Activated T-cell treated with anti-CD3 and anti-CD28 coated beads for 24 hours (primary cell): ENCODE measurements around the gene OR4E1.
"Not testable (repeated sequence)": the region's sequence is repeated elsewhere in the genome, so short reads cannot be mapped to it uniquely, and the experiment has no call there.

ENCODE experiments used
- DNase-seq: peaks from one replicate; pipeline ENCODE4 v3.0.0-alpha.2; 2020; ENCODE audit warnings: low read depth

OR4E1 gene, protein sequence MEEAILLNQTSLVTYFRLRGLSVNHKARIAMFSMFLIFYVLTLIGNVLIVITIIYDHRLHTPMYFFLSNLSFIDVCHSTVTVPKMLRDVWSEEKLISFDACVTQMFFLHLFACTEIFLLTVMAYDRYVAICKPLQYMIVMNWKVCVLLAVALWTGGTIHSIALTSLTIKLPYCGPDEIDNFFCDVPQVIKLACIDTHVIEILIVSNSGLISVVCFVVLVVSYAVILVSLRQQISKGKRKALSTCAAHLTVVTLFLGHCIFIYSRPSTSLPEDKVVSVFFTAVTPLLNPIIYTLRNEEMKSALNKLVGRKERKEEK

DNA sequence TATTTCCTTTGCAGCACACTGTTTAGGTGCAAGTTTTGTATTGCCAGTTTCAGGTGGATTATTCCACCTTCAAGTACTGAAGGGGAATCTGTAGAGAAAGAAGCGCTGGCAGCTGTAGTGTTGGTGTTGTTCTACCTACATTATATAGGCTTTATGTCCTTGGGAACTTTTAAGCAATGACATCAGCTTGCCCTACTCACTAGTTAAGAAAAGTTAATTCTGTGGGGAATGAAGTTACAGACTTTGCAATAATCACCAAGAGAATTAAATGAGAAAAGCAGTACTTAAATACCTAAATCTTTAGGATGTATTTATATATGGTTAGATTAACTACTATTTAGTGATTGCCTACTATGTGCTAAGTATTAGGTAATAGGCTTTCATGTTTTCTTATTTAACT is at the start of gene OR4E1:
TSS of gene OR4E1 (minus strand) at position 101 of the 400 bp plus-strand sequence. CDS start 2,883 bp downstream, outside the sequence.
- DNase-seq = no peak

DNA sequence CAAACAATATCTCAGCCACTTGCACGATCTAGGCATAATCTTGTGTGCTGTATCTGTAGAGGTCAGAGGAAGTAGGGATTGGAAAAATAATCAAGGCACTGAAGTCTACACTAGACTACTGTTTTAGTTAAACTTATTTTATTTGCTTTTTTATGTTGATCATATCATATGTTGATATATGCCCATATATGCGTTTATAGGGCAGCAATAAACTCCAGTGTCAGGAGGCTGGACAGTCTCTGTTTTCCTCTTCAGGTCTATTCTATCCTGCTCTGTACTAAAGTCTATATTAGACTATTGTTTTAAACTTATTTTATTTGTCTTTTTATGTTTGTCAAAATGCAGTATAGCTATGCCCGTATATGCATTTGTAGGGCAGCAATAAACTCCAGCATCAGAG is 47.9 kb upstream of the OR4E1 start:
- DNase-seq = no peak

DNA sequence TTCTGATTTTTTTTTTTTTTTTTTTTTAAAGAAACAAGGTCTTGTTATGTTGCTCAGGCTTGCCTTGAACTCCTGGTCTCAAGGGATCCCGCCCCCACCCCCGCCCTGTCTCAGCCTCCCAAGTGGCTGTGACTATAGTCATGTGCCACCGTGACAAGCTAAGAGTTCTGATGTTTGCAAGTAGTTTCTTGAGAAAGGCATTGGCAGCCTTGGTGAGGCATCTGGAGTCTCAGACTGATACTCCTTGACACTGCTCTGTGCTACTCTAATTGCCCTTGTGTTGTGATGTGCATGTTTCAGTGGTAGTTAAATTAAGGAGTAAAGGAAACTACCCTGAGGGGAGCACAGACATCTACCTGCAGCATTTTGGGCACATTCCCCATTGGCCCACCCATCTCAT is 46.2 kb upstream of the OR4E1 start:
- DNase-seq = no peak

DNA sequence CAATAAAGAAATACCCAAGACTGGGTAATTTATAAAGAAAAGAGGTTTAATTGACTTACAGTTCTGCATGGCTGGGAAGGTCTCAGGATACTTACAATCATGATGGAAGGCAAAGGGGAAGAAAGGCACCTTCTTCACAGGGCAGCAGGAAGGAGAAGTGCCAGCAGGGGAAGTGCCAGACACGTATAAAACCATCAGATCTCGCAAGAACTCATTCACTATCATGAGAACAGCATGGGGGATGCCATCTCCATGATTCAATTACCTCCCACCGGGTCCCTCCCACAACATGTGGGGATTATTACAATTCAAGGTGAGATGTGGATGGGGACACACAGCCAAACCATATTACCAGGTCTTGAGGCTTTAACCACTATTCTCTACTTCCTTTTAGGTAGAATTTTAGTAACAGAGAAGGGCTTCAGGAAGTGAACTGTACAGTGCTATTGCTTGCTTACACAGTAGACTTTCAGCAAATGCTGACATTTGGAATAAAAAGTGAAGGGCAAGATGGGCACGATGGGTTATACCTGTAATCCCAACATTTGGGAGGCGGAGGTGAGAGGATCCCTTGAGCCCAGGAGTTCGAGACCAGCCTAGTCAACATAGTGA is 40.8 kb upstream of the OR4E1 start:
- no peak for DNase-seq

DNA sequence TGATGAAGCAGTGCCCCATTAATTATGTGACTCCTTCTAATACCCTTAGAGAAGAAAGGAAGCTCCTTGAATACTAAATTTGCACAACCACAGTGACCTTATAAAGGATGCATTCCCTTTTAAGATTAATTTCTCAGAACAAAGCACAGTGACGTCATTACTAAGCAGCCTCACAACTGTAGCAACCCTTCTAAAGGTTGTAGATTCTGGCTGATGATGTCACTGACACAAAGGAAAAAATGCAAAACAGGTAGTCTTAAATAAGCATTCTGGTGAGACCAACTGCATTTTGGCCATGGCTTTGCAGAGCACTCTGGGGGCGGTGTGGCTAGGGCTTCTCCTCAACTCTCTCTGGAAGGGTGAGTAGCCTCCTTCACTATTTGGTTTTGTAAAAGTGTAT is 38.4 kb upstream of the OR4E1 start:
- no peak for DNase-seq

DNA sequence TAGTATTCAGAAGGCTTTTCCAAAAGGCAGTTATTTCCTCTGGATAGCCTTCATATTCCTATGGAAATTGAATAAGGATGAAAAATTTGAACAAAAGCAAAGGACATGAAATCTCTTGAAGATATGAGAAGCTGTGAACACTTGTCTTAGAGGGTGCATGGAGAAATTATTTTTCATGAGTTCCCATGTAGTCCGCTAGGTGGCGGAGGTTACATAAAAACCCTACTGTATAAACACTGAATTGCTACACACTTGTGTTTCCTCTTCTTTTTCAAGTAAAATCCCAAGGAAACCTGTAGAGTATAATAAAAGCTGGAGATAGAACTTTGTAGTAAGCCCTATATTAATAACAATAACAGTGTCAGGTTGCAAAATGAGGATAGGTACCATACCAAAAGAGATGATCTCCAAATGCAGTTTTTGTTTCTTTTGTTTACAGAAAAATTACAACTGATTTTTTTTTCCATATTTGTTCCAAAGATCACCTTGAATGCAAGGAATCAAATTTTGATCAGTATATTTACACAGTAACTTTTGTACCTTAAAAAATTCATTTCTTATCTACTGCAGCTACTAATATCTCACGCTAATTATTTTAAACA is 37.8 kb upstream of the OR4E1 start:
- DNase-seq = peak; percentile 21

DNA sequence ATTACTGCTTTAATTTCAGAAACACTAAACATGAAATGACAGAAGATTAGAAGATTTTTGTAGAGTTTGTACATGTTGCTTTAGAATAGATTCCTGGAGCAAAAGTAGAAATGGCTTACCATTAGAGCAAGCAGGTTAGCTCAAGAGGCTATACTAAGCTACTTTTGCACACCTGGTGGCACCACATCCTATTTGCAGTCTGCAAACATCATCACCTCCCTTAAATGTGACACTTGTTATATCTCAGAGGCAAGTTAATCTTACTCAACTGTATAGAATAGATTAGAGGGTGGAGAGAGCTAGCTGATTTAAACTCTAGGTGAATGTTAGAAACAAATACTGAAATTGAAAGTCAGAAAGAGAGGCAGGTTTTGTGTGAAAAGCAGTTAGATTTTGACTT is 30.7 kb upstream of the OR4E1 start:
- DNase-seq = no peak

DNA sequence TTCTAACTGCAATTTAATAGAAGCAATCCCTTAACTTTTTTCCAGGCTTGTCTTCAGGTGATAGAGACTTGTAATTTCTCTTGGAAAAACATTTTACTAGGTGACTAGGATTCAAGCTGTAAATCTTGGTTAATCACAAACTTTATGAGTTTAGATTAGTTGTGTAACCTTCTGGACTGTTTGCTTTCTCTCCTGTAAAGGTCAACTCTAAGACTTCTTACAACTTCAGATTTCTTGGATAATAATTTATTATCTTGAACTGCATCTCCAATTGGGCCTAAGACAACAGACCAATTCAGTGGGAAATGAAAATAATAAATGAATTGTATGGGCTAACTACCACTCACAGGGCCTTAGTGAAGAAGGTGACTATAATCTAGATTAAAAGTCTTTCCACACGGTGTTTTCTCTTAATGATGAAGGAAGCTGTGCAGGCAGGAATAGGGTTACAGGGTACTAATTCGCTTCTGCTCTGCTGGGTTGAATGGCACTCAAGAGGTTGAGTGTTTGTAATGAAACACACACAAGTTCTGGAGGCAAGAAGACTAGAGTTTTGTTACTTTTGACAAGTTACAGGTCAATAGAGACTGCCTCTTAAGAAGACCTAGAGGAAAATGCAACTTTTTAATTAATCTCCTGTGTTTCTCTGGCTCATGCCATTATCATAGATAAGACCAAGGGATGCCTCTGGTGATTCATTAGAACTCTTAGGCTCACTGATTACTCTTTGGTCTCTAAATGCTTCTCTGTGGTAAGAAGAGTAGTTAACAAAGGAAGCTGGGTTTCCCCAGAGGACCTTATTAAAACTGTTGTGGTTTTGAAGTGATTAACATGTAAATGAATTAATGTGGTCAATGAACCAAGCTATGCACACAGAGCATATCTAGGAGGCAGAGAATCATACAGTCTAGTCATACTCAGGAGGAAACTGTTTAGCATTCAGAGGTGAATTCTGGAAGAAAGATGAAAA is 30.0 kb upstream of the OR4E1 start:
- DNase-seq = no peak

DNA sequence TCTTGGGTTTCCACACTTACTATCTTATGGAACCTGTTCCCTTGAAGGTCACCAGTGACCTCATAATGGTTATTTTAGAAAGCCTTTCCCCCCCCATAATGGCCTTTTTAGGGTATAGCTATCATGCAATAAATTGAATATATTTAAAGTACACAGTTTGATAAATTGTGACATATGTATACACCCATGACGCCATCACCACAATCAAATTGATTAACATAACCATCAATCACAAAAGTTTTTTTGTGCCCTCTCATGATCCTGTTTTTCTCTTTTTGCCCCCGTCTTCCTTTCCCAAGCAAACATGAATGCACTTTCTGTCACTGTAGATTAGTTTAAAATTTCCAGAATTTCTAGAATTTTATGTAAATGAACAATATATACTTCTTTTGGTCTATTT is 28.7 kb upstream of the OR4E1 start:
- no peak for DNase-seq

DNA sequence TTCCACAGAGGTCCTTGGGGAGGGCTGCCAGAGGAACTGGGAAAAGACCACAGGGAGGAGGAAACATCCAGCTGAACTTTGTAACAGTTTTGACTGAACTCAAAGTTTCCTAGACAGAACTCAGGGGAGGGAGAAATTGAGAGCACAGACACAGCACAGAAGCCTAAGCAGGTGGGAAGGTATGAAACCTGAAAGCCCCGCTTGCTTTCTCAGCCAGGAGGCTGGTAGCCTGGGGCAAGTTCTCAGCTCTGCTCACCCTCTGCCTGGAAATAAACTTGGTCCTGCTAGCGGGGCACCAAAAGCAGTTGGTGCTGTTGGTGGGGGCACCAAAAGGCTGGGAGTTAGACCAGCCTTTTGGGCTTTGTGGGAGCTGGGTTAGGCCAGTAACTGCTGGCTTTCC is 25.9 kb upstream of the OR4E1 start:
- DNase-seq = no peak

DNA sequence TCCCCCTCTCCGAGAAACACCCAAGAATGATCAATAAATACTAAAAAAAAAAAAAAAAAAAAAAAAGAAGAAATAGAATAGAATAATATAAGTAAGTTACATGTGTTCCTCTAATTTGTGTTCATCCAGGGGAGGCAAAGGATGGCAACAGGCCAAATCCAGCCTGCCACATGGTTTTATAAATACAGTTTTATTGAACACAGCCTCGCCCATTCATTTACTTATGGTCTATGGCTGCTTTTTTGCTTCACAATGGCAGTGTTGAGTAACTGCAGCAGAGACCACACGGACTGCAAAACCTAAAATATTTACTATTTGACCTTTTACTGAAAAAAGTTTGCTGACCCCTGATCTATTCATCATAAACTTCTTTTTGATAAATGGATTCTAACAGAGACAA is 24.9 kb upstream of the OR4E1 start:
- not testable (repeated sequence) for DNase-seq

DNA sequence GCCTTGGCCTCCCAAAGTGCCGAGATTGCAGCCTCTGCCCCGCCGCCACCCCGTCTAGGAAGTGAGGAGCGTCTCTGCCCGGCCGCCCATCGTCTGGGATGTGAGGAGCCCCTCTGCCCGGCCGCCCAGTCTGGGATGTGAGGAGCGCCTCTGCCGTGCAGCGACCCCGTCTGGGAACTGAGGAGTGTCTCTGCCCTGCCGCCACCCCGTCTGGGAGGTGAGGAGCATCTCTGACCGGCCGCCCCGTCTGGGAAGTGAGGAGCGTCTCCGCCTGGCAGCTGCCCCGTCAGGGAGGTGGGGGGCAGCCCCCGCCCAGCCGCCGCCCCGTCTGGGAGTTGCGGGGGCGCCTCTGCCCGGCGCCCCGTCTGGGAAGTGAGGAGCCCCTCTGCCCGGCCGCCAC is 24.0 kb upstream of the OR4E1 start:
- not testable (repeated sequence) for DNase-seq

DNA sequence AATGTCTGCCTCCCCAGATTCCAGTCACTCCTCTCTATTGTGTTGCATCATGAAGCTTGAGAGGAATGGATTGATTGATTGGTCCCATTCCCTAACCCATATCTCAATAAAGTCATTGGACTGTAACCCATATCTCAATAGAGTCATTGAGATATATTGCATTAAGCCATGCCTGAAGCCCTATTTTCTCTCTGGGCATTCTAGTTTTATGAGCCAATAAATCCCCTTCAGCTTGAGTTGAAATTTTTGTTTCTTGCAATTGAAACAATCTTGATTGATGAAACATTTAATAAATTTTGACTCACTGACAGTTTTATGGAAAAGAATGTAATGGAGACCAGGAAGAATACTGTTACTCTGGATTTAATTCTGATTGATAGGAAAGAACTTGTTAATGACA is 20.8 kb upstream of the OR4E1 start:
- DNase-seq = no peak

DNA sequence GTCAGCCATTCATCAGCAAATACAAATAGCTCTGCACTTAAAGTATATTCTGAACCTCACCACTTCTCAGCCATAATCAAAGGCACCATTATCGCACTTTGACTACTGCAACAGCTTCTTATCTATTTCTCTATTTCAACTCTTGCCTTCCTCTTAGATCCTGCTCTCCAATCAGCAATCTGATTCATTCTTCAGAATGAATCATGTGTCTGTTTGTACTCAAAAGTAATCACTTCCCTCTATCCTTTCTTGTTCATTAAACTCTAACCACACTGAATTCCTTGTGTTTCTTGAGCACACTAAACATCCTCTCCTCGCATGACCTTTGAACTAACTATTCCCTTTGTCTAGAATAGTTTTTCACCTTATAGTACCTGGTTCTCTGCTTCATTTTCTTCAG is 12.8 kb upstream of the OR4E1 start:
- DNase-seq = no peak

DNA sequence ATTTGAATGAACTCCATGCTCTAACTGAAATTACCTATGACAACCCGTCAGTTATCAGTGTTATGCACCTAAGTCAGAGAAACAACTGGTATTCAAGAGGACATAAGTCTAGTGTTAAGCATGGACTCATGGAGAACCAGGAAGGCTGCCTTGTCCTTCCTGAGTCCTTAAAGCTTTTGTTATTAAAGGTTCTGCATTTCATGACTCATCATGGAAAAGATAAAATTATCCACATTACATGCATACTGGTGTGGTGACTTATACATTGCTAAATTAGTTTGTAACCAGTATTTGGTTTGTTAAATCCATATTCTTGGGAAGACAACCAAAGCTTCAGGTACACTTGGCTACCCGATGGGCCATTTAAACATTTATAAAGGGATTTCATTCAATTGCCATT is 6.5 kb upstream of the OR4E1 start:
- DNase-seq = no peak

DNA sequence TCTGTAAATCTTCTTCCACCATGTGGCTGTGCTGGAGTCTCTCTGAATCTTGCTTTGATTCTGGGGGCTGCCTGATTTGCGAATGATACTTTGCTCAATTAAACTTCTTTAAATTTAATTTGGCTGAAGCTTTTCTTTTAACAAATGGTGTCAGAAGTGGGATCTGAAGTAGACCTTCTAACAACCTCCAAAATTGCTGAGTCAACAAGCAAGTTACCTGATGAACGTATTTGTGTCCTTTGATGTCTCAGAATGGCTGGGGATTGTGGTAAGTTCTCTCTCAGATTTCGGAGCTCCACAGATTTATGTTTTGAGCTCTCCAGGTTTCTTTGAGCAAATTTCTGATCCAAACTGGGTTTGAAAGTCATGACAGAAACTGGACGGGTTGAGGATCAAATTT is 1.9 kb upstream of the OR4E1 start:
- no peak for DNase-seq

DNA sequence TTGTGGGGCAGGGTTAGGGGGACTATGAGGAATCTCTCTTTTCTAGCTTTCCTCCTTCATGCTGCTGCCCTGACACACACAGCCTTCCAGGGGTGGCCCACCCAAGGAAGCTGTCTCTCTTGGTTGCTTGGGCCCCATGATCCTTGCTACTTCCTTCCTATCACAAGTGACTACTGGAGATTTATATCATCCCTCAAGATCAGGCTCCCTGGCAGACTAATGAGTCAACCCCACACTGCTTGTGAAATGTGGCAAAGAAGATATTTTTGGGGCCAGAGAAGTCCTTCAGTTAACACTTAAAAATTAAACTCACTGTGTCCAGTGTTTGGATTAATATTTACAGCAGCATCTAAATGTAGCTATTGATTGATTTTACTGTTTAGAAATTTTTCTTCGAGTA is 1.5 kb downstream of the OR4E1 start:
- no peak for DNase-seq

DNA sequence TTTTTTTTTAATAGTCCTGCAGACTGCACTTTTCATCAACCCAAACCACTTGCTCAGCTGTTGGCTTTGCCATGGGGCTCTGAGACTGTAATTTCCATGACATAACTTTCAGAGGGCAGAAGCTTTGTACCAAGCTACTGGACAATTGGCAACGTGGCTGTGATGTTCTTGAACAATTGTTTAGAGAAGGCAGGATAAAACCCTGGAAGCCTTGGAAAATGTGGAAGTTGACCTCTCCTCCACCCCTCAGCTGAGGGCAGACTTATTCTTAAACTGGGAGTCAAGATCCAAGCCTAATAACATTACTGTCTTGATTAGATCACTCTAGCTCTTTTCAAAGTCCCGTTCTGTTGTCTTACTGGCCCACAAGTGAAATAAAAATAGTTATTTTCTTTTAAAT is 2.2 kb downstream of the OR4E1 start:
- DNase-seq = no peak

DNA sequence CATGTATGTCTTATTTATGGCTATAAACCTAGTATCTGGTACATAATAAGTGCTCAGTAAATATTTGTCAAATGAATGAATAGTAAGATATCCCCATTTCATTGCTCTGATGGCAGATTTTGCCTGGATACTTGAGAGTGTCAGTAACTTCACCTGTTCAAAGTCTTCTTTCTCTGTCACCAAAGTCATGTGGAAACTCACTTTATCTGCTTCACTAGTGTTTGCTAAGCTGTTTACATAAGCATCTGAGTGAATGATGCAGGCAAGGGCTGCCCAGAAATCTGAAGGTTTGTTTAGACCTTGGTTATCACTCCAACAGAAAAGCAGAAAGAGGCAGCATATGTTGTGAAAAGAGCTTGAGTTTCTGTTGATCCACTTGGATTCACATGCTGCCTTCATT is 4.3 kb downstream of the OR4E1 start:
- no peak for DNase-seq

DNA sequence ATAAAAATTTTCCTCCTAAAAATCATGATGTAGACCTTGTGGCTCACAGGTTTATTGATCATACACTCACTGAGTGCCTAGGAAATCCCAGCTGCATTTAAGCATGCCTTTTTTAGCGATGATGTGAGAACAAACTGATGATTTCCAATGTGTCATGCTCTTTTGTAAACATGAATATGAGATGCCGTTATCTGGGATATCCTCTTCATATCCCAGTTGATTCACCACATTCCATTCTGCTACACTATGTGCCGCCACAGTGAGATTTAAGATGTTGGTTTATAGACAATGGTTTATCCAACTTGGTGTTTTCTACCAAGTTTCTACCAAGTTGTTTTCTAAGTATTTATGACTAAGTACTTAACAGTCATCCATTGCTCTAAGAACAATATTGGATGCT is 5.2 kb downstream of the OR4E1 start:
- DNase-seq = no peak

DNA sequence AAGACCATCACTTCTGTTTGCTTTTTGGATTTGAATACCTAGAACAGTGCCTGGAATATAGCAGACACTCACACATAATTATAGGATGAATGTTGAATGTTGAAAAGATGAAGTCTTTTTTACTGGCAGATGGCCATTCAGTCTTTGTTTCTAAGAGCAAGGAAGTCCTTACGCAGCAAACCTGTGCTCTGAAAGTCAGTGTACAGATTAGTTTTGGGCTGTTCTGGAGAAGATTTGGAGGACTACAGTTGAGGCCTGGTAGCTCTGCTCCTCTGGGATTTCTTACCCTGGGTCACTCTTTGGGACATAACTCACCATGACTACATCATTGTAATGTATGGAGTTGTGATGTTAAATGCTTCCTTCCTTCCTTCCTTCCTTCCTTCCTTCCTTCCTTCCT is 16.6 kb downstream of the OR4E1 start:
- DNase-seq = no peak

DNA sequence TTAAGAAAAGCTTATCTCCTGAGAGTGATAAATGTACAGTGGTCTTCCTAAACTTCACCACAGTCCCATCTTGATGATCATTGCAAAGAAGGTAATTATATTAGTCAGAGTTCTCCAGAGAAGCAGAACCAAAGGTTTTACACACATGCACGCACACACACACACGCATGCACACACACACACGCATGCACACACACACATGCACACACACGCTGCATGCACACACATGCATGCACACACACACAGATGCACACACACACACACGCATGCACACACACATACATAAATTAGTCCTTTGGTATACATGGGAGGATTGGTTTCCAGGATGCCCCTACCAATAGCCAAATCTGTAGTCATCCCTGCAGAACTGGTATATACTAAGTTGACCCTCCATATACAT is 19.4 kb downstream of the OR4E1 start:
- DNase-seq = no peak
